Activated CD8-positive, alpha-beta memory T cell treated with anti-CD3 and anti-CD28 coated beads, Interleukin-2, amount 50 U/mL, for 1 hour (primary cell): ENCODE measurements around the gene BRME1.
"Not testable (repeated sequence)": the region's sequence is repeated elsewhere in the genome, so short reads cannot be mapped to it uniquely, and the experiment has no call there.

Source experiments
- DNase-seq: peaks from one replicate; pipeline ENCODE4 v3.0.0-alpha.2; 2020; ENCODE audit errors: extremely low read depth

Gene BRME1

GRCh38 chr19:13926715-13927114 is 20.8 kb upstream of the BRME1 start:
- DNase-seq, result no peak

DNA sequence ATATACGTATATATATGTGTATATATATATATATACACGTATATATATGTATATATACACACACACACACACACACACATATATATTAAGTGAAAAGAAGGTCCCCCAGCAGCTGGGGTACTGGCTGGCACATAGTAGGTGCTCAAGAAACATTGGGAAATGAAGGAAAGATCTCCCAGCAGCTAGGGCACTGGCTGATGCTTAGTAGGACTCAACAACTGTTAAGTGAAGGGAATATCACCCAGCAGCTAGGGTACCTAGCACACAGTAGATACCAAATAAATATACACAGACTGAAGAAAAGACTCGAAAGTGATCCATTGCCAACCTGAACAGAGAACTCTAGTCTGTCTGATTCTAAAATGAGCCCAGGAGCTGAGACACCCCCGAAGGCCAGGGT is 20.1 kb upstream of the BRME1 start:
- DNase-seq, result no peak

DNA sequence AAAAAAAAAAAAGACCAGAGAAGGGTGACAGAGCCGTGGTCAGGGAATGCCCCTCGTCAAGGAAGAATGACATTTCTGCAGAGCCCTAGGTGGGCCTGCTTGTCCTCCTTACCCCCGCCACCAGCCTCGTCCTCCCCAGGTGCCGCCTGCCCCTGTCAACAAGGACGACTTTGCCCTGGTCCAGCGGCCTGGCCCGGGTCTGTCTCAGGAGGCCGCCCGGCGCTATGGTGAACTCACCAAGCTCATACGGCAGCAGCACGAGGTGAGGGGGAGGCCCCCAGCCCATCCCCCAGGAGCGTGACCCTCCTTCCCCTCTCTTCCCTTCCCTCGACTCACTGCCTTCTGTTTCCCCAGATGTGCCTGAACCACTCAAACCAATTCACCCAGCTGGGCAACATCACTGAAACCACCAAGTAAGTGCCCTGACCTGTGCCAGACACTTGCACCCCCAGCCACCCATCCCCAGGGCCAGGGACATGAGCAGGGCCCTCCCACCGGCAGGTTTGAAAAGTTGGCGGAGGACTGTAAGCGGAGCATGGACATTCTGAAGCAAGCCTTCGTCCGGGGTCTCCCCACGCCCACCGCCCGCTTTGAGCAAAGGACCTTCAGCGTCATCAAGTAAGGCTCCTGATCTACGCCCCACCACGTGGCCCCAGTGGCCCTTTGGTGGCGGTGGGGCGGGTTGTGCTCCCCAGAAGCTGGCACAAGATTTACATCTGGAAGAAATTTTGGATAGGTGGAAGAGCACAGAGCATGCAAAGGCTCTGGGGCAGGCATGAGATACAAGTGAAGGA is 17.5 kb upstream of the BRME1 start:
- no peak for DNase-seq

DNA sequence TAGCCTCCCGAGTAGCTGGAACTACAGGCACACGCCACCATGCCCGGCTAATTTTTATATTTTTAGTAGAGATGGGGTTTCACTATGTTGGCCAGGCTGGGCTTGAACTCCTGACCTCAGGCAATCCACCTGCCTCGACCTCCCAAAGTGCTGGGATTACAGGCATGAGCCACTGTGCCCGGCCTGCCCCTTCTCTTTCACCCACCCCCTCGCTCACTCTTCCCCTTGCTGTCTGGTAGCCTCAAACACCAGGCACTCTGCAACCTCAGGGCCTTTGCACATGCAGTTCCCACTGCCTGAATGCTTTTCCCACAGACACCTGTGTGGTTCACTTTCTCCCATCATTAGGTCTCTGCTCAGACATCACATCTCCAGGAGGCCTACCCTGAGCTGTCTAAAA is 16.2 kb upstream of the BRME1 start:
- DNase-seq, result not testable (repeated sequence)

DNA sequence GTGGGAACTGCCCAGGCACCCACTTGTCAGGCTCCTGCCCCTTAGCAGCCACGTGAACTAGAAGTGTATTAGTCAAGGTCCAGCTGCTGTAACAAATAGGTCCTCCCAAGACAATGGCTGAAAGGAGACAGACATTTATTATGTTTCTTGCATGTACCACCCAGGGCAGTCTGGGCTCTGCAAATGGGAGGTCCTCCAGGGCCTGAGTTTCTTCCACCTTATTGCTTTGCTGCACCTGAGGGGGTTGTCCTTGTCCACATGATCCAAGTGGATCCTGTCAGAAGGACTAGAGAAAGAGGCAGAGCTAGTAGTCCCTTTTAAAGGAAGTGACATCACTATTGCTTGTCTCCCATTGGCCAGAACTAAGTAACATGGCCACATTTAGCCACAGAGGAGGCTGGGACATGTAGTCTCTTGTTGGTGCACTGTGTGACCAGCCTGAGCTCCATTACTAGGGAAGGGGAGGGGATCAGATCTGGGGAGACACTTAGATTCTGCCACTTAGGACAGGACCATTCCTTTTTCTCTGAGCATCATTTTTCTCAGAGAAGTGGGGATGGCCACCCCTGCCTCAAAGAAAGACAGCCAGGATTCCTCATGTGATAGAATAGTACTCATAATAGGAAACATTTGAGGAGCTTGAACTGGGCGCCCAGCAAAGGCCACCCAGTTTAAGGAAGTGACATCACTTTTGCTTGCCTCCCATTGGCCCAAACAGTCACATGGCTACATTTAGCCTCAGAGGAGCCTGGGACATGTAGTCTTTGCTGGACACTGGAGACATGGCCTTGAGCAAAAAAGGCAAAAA is 15.2 kb upstream of the BRME1 start:
- DNase-seq, result no peak

- DNase-seq, result no peak
Observed at GRCh38 chr19:13920524-13920923, 14.6 kb upstream of the BRME1 start.

DNA sequence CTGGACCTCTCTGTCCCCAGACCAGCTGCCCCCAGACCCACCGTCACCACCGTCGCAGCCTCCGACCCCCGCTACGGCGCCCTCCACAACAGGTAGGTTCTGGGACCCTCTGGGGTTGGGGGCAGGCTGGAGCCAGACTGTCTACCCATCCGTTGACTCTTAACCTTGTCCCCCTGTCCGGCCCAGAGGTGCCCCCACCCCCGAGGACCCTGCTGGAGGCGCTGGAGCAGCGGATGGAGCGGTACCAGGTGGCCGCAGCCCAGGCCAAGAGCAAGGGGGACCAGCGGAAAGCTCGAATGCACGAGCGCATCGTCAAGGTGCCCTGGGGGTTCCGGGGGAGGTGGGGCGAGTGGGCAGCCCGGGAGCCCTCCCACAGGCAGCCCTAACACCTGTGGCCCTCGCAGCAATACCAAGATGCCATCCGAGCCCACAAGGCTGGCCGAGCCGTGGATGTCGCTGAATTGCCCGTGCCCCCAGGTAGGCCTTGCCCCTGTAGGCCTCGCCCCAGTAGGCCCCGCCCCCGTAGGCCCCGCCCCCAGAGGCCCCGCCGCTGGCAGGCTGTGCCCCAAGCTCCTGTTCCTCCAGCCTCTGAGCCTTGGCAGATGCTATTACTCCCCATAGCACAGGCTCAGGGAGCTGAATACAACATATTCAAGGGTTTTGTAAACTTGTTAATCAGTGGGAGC is 13.0 kb upstream of the BRME1 start:
- no peak for DNase-seq

- DNase-seq, result no peak
Observed at GRCh38 chr19:13917888-13918406, 12.0 kb upstream of the BRME1 start.

- DNase-seq, result no peak
Observed at GRCh38 chr19:13914777-13915176, 8.9 kb upstream of the BRME1 start.

DNA sequence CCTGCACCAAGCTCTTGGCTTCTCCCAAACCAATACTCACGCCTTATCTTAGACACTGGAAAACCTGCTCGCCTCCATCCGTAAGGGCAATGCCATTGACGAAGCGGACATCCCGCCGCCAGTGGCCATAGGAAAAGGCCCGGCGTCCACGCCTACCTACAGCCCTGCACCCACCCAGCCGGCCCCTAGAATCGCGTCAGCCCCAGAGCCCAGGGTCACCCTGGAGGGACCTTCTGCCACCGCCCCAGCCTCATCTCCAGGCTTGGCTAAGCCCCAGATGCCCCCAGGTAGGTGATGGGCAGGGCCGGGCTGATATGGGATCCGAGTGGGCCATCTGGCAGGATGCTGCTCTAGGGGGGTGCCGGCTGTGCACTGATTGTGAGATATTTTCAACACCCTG is 7.4 kb upstream of the BRME1 start:
- no peak for DNase-seq

GRCh38 chr19:13909430-13909829 is 3.5 kb upstream of the BRME1 start:
- no peak for DNase-seq

GRCh38 chr19:13908674-13909073 is 2.8 kb upstream of the BRME1 start:
- DNase-seq, result no peak

DNA sequence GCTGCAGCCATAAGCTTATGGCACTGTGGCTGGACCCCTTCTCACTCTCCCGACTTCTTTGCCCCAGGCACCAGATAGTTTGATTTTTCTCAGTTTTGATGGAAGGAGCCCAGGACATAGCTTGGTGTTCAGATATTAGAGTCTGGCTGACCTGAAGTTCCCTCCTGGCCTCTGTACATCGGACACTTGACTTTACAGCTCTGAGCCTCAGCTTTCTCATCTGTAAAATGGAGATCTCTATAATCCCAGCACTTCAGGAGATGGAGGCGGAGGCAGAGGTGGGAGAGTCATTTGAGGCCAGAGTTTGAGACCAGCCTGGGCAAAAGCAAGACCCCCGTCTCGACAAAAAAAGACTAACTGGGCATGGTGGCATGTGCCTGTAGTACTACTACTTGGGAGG is 993 bp upstream of the BRME1 start:
- DNase-seq, result no peak

DNA sequence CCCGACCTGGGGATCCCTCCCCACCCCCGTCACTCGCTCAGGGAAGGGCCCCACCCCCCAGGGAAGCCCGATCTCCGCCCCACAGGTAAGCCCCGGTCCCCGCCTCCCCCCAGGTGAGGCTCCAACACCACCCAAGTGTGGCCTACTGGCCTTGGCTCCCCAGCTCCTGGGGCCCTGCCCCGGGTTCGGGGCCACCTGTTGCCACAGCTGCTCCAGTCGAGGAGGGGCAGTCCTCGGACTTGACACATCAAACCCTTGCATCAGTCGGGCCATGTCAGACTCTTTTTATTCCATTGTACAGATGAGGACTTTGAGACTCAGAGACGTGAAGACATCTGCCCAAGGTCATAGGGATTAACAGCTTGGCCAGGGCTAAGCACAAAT is 596 bp upstream of the BRME1 start:
- no peak for DNase-seq

DNA sequence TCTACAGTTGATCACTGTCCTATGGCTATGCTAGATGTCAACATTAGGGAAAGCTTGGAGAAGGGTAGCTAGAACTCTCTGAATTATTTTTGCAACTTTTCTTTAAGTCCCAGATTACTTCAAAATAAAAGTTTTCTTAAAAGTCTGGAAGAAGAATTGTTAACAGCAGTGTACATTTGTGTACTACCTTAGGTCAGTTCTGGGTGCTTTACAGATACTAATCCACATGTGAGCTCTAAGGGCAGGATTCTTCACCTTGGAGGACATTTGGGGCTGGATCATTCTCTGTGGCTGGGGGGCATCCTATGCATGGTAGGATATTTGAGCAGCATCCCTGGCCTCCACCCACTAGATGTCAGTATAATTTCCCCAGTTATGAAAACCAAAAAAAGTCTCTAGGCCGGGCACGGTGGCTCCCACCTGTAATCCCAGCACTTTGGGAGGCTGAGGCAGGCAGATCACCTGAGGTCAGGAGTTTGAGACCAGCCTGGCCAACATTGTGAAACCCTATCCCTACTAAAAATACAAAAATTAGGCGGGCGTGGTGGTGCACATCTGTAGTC is 2.8 kb downstream of the BRME1 start:
- DNase-seq, result no peak

GRCh38 chr19:13899912-13900584 is 5.9 kb downstream of the BRME1 start:
- DNase-seq, result no peak

- DNase-seq, result no peak
Observed at GRCh38 chr19:13899393-13899792, 6.5 kb downstream of the BRME1 start.

- DNase-seq, result no peak
Observed at GRCh38 chr19:13896227-13896626, 9.7 kb downstream of the BRME1 start.

GRCh38 chr19:13894552-13894951 is 11.4 kb downstream of the BRME1 start:
- no peak for DNase-seq

DNA sequence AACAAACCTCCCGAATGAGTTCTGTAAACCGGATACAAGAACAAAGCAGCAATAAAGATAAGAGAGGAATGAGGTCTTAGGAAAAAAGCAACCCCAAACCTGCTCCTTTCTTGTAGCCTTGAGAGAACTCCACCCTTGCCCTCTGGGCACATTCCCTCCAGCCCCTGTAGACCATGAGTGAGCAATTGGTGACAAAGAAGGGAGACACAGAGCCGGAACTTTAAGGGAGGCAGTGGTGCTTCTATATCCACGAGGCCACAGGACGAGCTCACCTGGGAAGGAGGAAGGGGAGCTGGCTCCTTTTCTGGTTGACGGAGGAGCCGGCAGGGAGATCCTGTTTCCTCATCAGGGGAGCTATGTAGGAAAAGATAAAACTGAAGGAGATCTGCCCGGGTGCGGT is 13.0 kb downstream of the BRME1 start:
- no peak for DNase-seq

- no peak for DNase-seq
Observed at GRCh38 chr19:13890136-13890535, 15.8 kb downstream of the BRME1 start.

DNA sequence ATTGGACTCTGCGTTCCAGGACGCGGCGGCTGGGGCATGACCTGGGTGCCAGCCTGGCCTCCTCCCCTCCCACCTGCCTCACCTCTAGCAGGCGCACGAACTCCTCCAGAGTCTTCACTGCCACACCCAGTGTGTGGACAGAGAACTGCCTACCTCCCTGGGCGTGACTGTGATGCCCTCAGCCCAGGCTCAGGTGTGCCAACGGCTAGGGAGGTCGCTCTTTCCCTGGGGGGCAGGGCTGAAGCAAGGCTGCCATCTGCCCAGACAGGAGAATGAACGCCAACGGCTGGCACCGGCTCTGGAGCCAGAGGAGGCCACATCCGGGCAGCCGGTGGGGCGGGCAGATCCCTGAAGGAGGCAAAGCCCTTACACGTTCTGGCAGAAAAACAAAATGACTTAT is 17.6 kb downstream of the BRME1 start:
- DNase-seq, result no peak
